WTC11 (cell line): ENCODE measurements around the gene IL5RA. TPM values are rescaled to one million over a fixed set of nuclear protein-coding genes. Genes with fewer than 3 reads are reported as not detected.

Experiments
- ATAC-seq: fragments of 200-7000 bp; cut with Tn5 transposase; 2 replicates; pipeline ENCODE4 v1.10.0; 2021; ENCODE audit warnings: mild to moderate bottlenecking, moderate library complexity
- CTCF ChIA-PET: fragments of 300-600 bp; sonication (Branson Sonifier 250); formaldehyde crosslinking; loops from one replicate; lab custom pipeline; 2021; ENCODE audit warnings: antibody characterized with exemption; lab: Charles Lee
- POLR2A ChIA-PET: fragments of 350-600 bp; sonication (Branson Sonifier 250); formaldehyde crosslinking; loops from one replicate; lab custom pipeline; 2021; ENCODE audit warnings: antibody characterized with exemption; lab: Charles Lee
- DNase-seq: peaks from one replicate; pipeline ENCODE4 v3.0.0; 2021; ENCODE audit warnings: low spot score
- H3K27ac Mint-ChIP-seq: 2 replicates; pipeline ENCODE4 v1.8.0; 2021; ENCODE audit warnings: mixed read lengths
- H3K27me3 Mint-ChIP-seq: 2 replicates; pipeline ENCODE4 v1.8.0; 2021; ENCODE audit warnings: low read depth, mild to moderate bottlenecking, moderate library complexity, mixed read lengths
- H3K36me3 Mint-ChIP-seq: 2 replicates; pipeline ENCODE4 v1.8.0; 2021; ENCODE audit warnings: mixed read lengths
- H3K4me1 Mint-ChIP-seq: 2 replicates; pipeline ENCODE4 v1.8.0; 2022; ENCODE audit warnings: mixed read lengths
- H3K4me3 Mint-ChIP-seq: 2 replicates; pipeline ENCODE4 v1.8.0; 2021; ENCODE audit warnings: mild to moderate bottlenecking, moderate library complexity, mixed read lengths
- H3K9me3 Mint-ChIP-seq: 2 replicates; pipeline ENCODE4 v1.8.0; 2021; ENCODE audit warnings: mixed read lengths
- NFATC4 ChIP-seq: fragments of 250-450 bp; sonication (Bioruptor Pico); IDR thresholded peaks from 2 replicates; pipeline ENCODE4 v1.9.0; 2021; ENCODE audit warnings: mild to moderate bottlenecking
- RORB ChIP-seq: fragments of 250-450 bp; sonication (Bioruptor Pico); IDR thresholded peaks from 2 replicates; pipeline ENCODE4 v1.9.0; 2021; ENCODE audit warnings: mild to moderate bottlenecking
- SMAD3 ChIP-seq: sonication (generic); formaldehyde crosslinking; IDR thresholded peaks from 2 replicates; pipeline ENCODE4 v1.8.0; 2022; ENCODE audit warnings: missing genetic modification reagents, mild to moderate bottlenecking, borderline replicate concordance
- ZNF317 ChIP-seq: sonication (generic); formaldehyde crosslinking; IDR thresholded peaks from 2 replicates; pipeline ENCODE4 v1.8.1; 2023; ENCODE audit warnings: low read depth, mild to moderate bottlenecking, moderate library complexity, missing genetic modification reagents, borderline replicate concordance
- ZNF425 ChIP-seq: fragments of 250-450 bp; sonication (Bioruptor Pico); conservative IDR thresholded peaks from 2 replicates; pipeline ENCODE4 v1.9.0; 2021; ENCODE audit warnings: mild to moderate bottlenecking
- total RNA-seq: library from RNA; stranded (reverse); gene quantifications from 3 replicates; pipeline ENCODE4 v1.2.3, GENCODE V29; 2021
- TF ChIP-seq, protein P1 (sequence below): fragments of 250-450 bp; sonication (Bioruptor Pico); IDR thresholded peaks from 2 replicates; pipeline ENCODE4 v1.9.0; 2021; ENCODE audit warnings: mild to moderate bottlenecking, borderline replicate concordance
- TF ChIP-seq, protein P2 (sequence below): sonication (generic); formaldehyde crosslinking; IDR thresholded peaks from 2 replicates; pipeline ENCODE4 v1.8.1; 2023; ENCODE audit warnings: mild to moderate bottlenecking, missing genetic modification reagents, borderline replicate concordance
- TF ChIP-seq, protein P3 (sequence below): sonication (generic); formaldehyde crosslinking; IDR thresholded peaks from 2 replicates; pipeline ENCODE4 v1.8.0; 2022; ENCODE audit warnings: mild to moderate bottlenecking, missing genetic modification reagents
- TF ChIP-seq, protein P4 (sequence below): fragments of 250-450 bp; sonication (Bioruptor Pico); IDR thresholded peaks from 2 replicates; pipeline ENCODE4 v1.9.0; 2021; ENCODE audit warnings: mild to moderate bottlenecking

The IL5RA gene
- total RNA-seq, 1 experiment from 2014 or later = not detected

DNA sequence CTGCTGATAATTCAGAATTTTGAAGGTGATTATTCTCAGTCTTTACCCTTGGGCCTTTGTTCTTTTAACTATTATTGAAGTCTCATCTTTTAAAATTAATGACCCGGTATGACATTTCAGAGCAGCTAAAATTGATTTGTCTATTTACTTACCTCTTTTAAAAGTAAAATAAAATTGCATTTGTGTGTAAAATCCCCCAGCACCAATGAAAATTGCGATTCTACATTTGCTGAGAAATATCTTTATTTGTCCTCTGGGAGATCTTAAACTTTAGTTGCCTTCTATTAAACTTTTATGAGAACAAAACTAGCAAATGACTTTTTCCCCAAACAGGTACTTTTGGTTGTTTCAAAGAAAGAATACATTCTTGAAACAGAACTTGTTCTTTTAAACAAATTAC is 7.5 kb upstream of the IL5RA start:
- peaks cover 29% of the 10 kb centered on the region for H3K36me3 Mint-ChIP-seq
- H3K27me3 Mint-ChIP-seq = no peaks in the 10 kb centered on the region; the same call in none of the 2 replicates
- no peak for TF ChIP-seq ZNF425 (CRISPR knock-in tag)
- TF ChIP-seq, protein P1, sequence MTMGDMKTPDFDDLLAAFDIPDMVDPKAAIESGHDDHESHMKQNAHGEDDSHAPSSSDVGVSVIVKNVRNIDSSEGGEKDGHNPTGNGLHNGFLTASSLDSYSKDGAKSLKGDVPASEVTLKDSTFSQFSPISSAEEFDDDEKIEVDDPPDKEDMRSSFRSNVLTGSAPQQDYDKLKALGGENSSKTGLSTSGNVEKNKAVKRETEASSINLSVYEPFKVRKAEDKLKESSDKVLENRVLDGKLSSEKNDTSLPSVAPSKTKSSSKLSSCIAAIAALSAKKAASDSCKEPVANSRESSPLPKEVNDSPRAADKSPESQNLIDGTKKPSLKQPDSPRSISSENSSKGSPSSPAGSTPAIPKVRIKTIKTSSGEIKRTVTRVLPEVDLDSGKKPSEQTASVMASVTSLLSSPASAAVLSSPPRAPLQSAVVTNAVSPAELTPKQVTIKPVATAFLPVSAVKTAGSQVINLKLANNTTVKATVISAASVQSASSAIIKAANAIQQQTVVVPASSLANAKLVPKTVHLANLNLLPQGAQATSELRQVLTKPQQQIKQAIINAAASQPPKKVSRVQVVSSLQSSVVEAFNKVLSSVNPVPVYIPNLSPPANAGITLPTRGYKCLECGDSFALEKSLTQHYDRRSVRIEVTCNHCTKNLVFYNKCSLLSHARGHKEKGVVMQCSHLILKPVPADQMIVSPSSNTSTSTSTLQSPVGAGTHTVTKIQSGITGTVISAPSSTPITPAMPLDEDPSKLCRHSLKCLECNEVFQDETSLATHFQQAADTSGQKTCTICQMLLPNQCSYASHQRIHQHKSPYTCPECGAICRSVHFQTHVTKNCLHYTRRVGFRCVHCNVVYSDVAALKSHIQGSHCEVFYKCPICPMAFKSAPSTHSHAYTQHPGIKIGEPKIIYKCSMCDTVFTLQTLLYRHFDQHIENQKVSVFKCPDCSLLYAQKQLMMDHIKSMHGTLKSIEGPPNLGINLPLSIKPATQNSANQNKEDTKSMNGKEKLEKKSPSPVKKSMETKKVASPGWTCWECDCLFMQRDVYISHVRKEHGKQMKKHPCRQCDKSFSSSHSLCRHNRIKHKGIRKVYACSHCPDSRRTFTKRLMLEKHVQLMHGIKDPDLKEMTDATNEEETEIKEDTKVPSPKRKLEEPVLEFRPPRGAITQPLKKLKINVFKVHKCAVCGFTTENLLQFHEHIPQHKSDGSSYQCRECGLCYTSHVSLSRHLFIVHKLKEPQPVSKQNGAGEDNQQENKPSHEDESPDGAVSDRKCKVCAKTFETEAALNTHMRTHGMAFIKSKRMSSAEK (CRISPR knock-in tag) = no peak
- no peak for TF ChIP-seq RORB (CRISPR knock-in tag)
- TF ChIP-seq, protein P2, sequence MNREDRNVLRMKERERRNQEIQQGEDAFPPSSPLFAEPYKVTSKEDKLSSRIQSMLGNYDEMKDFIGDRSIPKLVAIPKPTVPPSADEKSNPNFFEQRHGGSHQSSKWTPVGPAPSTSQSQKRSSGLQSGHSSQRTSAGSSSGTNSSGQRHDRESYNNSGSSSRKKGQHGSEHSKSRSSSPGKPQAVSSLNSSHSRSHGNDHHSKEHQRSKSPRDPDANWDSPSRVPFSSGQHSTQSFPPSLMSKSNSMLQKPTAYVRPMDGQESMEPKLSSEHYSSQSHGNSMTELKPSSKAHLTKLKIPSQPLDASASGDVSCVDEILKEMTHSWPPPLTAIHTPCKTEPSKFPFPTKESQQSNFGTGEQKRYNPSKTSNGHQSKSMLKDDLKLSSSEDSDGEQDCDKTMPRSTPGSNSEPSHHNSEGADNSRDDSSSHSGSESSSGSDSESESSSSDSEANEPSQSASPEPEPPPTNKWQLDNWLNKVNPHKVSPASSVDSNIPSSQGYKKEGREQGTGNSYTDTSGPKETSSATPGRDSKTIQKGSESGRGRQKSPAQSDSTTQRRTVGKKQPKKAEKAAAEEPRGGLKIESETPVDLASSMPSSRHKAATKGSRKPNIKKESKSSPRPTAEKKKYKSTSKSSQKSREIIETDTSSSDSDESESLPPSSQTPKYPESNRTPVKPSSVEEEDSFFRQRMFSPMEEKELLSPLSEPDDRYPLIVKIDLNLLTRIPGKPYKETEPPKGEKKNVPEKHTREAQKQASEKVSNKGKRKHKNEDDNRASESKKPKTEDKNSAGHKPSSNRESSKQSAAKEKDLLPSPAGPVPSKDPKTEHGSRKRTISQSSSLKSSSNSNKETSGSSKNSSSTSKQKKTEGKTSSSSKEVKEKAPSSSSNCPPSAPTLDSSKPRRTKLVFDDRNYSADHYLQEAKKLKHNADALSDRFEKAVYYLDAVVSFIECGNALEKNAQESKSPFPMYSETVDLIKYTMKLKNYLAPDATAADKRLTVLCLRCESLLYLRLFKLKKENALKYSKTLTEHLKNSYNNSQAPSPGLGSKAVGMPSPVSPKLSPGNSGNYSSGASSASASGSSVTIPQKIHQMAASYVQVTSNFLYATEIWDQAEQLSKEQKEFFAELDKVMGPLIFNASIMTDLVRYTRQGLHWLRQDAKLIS = no peak
- TF ChIP-seq, protein P3, sequence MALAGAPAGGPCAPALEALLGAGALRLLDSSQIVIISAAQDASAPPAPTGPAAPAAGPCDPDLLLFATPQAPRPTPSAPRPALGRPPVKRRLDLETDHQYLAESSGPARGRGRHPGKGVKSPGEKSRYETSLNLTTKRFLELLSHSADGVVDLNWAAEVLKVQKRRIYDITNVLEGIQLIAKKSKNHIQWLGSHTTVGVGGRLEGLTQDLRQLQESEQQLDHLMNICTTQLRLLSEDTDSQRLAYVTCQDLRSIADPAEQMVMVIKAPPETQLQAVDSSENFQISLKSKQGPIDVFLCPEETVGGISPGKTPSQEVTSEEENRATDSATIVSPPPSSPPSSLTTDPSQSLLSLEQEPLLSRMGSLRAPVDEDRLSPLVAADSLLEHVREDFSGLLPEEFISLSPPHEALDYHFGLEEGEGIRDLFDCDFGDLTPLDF (CRISPR knock-in tag) = no peak
- TF ChIP-seq, protein P4, sequence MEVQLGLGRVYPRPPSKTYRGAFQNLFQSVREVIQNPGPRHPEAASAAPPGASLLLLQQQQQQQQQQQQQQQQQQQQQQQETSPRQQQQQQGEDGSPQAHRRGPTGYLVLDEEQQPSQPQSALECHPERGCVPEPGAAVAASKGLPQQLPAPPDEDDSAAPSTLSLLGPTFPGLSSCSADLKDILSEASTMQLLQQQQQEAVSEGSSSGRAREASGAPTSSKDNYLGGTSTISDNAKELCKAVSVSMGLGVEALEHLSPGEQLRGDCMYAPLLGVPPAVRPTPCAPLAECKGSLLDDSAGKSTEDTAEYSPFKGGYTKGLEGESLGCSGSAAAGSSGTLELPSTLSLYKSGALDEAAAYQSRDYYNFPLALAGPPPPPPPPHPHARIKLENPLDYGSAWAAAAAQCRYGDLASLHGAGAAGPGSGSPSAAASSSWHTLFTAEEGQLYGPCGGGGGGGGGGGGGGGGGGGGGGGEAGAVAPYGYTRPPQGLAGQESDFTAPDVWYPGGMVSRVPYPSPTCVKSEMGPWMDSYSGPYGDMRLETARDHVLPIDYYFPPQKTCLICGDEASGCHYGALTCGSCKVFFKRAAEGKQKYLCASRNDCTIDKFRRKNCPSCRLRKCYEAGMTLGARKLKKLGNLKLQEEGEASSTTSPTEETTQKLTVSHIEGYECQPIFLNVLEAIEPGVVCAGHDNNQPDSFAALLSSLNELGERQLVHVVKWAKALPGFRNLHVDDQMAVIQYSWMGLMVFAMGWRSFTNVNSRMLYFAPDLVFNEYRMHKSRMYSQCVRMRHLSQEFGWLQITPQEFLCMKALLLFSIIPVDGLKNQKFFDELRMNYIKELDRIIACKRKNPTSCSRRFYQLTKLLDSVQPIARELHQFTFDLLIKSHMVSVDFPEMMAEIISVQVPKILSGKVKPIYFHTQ = no peak
- peaks cover 55% of the 10 kb centered on the region for H3K9me3 Mint-ChIP-seq
- H3K4me3 Mint-ChIP-seq = no peak overlapping the region
- H3K4me1 Mint-ChIP-seq = no peaks in the 10 kb centered on the region
- ChIA-PET CTCF (no interaction called here), POLR2A (no interaction called here)
- H3K27ac Mint-ChIP-seq = no peak overlapping the region
- no peak for DNase-seq
- no peak for ATAC-seq

DNA sequence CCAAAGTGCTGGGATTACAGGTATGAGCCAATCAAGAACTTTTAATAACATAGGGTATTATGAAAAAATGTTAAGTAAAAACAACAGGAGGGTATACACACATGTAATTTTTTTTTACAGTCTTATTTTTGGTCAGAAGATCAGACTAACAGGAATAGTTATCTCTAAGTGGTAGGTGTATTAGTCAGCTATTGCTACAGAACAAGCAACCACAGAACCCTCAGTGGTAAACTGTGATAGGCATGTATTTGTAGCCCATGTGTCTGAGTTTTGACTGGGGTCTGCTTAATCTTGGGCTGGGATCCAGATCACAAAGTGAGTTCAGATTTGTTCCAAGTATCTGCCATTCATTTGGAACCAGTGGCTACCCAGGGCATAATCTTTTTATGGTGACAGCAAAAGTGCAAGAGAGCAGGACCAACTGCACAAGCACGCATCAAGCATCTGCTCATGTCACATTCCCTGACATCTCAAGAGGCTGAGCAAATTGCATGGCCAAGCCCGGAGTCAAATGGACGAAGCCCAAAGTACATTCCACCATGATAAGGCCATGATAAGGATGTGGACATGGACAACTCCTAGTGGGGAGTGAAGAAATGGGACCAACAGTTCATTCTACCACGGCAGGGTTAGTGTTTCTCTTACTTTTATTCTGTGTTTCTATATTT is 3.0 kb upstream of the IL5RA start:
- peaks cover 32% of the 10 kb centered on the region for H3K36me3 Mint-ChIP-seq
- peaks cover 6% of the 10 kb centered on the region; the same call in 1 of the 2 replicates for H3K4me1 Mint-ChIP-seq
- ATAC-seq (no peak), DNase-seq (no peak)
- H3K27me3 Mint-ChIP-seq = no peaks in the 10 kb centered on the region; the same call in none of the 2 replicates
- no peak overlapping the region for H3K27ac Mint-ChIP-seq
- POLR2A ChIA-PET = no interaction called here
- CTCF ChIA-PET = no interaction called here
- H3K9me3 Mint-ChIP-seq = peaks cover 63% of the 10 kb centered on the region
- H3K4me3 Mint-ChIP-seq = no peak overlapping the region
- TF ChIP-seq, protein P1 (CRISPR knock-in tag) = no peak
- no peak for TF ChIP-seq NFATC4
- no peak for TF ChIP-seq SMAD3
- TF ChIP-seq ZNF317 (CRISPR knock-in tag) = no peak
